Common myeloid progenitor, CD34-positive (primary cell): ENCODE data around the gene RELT.

ENCODE experiments used
- CTCF ChIA-PET: fragments of 350-600 bp; sonication (Branson Sonifier 250); formaldehyde crosslinking; loops from one replicate; lab custom pipeline; 2021; ENCODE audit warnings: antibody characterized with exemption; lab: Charles Lee
- POLR2A ChIA-PET: fragments of 350-600 bp; sonication (Branson Sonifier 250); formaldehyde crosslinking; loops from one replicate; lab custom pipeline; 2021; ENCODE audit warnings: antibody characterized with exemption; lab: Charles Lee
- DNase-seq, 3 donors: peaks; one replicate each; pipeline versions ENCODE4 v3.0.0 to v3.0.0-alpha.2; 2013
- H3K27ac ChIP-seq, 2 experiments: 1 replicate in 1 of 2; 2 replicates in 1 of 2; pipeline ENCODE4 v1.7.0; 2013; ENCODE audit warnings: inconsistent platforms in 2 of 2, low read length in 2 of 2, mild to moderate bottlenecking in 2 of 2, low read depth in 1 of 2, moderate library complexity in 1 of 2; ENCODE audit not compliant: severe bottlenecking in 2 of 2, insufficient read depth in 1 of 2, poor library complexity in 1 of 2
- H3K27me3 ChIP-seq, 5 experiments: replicated peaks in 2 of 5; 1 replicate in 3 of 5; 2 replicates in 2 of 5; pipeline versions ENCODE4 v1.6.1 to v1.7.0; 2013; ENCODE audit warnings: low read length in 4 of 5, mild to moderate bottlenecking in 2 of 5, moderate library complexity in 2 of 5, inconsistent platforms in 1 of 5; ENCODE audit not compliant: insufficient read depth in 5 of 5, control insufficient read depth in 4 of 5
- H3K36me3 ChIP-seq, 4 experiments: 1 replicate in 2 of 4; 2 replicates in 2 of 4; pipeline versions ENCODE4 v1.6.1 to v1.7.0; 2013; ENCODE audit warnings: low read length in 3 of 4, control low read depth in 1 of 4, mild to moderate bottlenecking in 1 of 4; ENCODE audit not compliant: control insufficient read depth in 4 of 4, insufficient read depth in 4 of 4
- H3K4me1 ChIP-seq, 4 experiments: 1 replicate in 3 of 4; 2 replicates in 1 of 4; pipeline versions ENCODE4 v1.6.1 to v1.7.1; 2013; ENCODE audit warnings: low read length in 3 of 4, mild to moderate bottlenecking in 3 of 4, control low read depth in 1 of 4, inconsistent platforms in 1 of 4, moderate library complexity in 1 of 4; ENCODE audit not compliant: control insufficient read depth in 4 of 4, insufficient read depth in 4 of 4; ENCODE audit errors: control extremely low read depth in 1 of 4
- H3K4me3 ChIP-seq, 7 experiments: 1 replicate in 4 of 7; 2 replicates in 3 of 7; pipeline versions ENCODE4 v1.5.1 to v1.7.0; 2013; ENCODE audit warnings: mild to moderate bottlenecking in 7 of 7, low read length in 6 of 7, moderate library complexity in 6 of 7, inconsistent platforms in 2 of 7, low read depth in 2 of 7, control low read depth in 1 of 7; ENCODE audit not compliant: insufficient read depth in 4 of 7, control insufficient read depth in 1 of 7; ENCODE audit errors: extremely low read depth in 1 of 7
- H3K9me3 ChIP-seq, 5 experiments: 1 replicate in 4 of 5; 2 replicates in 1 of 5; pipeline versions ENCODE4 v1.6.1 to v1.7.1; 2013; ENCODE audit warnings: low read length in 4 of 5, mild to moderate bottlenecking in 2 of 5, inconsistent platforms in 1 of 5, low read depth in 1 of 5, moderate library complexity in 1 of 5; ENCODE audit not compliant: control insufficient read depth in 4 of 5, insufficient read depth in 2 of 5; ENCODE audit errors: control extremely low read depth in 1 of 5
- WGBS: methylation state at CpG from one replicate; pipeline ENCODE4 v1.1.5; 2013; ENCODE audit not compliant: insufficient coverage; 5-methylcytosine and 5-hydroxymethylcytosine counted together

Gene RELT

DNA sequence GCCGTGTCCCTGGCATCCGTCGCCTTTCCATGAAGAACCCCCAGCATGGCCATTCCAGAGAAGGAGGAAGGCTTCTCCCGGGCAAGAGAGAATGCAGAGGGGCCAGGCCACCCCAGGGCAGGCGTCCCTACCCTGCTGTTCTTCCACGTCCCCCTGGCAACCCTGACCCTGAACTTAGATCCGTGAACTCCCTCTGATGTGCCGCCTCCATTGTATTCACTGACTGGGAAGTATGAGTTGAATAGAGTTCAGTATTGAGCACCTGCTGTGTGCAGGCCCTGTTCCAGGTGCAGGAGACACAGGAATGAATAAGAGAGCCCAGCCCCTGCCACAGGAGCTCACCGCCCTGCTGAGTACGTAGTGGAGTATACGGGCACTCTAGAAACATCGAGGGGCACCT lies 29.1 kb upstream of the RELT start:
- Histone ChIP-seq H3K4me1 (peaks cover 0 to 9% (median 2%) of the 10 kb centered on the region in 4 experiments), H3K4me3 (no peak overlapping the region), H3K36me3 (peaks cover 0 to 29% (median 11%) of the 10 kb centered on the region in 4 experiments), H3K27me3 (no peaks in the 10 kb centered on the region), H3K27ac (no peak overlapping the region), H3K9me3 (no peaks in the 10 kb centered on the region)
- ChIA-PET CTCF (interaction anchor here (11.7 to 18.6 kb wide), 2 partner anchors 20 to 48 kb away, joined by 207 to 348 read pairs; no protein-coding TSS in a partner anchor), POLR2A (no interaction called here)
- DNase-seq = no peak
- WGBS = 97% methylated on average over 6 of the region's 12 CpGs

- WGBS = 98% methylated on average over 4 of the region's 5 CpGs
- H3K36me3 ChIP-seq = peaks cover 0 to 41% (median 13%) of the 10 kb centered on the region in 4 experiments
- ChIA-PET POLR2A (no interaction called here), CTCF (interaction anchor here (0.8 to 18.6 kb wide), 11 partner anchors 8 to 312 kb away, joined by 3 to 348 read pairs (median 4); no protein-coding TSS in a partner anchor)
- H3K27me3 ChIP-seq = no peaks in the 10 kb centered on the region
- no peak for DNase-seq
- H3K9me3 ChIP-seq = no peaks in the 10 kb centered on the region
- no peak overlapping the region for H3K4me3 ChIP-seq
- H3K27ac ChIP-seq = no peak overlapping the region
- peaks cover 0 to 6% (median 2%) of the 10 kb centered on the region in 4 experiments for H3K4me1 ChIP-seq
Observed at GRCh38 chr11:73348838-73349237, 27.4 kb upstream of the RELT start.

- no peak for DNase-seq
- Histone ChIP-seq H3K4me3 (no peak overlapping the region), H3K27me3 (no peaks in the 10 kb centered on the region), H3K9me3 (no peaks in the 10 kb centered on the region), H3K27ac (no peak overlapping the region), H3K36me3 (peaks cover 0 to 45% (median 13%) of the 10 kb centered on the region in 4 experiments), H3K4me1 (no peaks in the 10 kb centered on the region)
- ChIA-PET POLR2A (no interaction called here), CTCF (interaction anchor here (0.6 to 18.6 kb wide), 10 partner anchors 9 to 642 kb away, joined by 3 to 348 read pairs (median 16); partner anchors contain the start of gene ARHGEF17)
- 95% methylated on average over 6 of the region's 6 CpGs for WGBS
Observed at GRCh38 chr11:73349633-73350032, 26.6 kb upstream of the RELT start.

- POLR2A ChIA-PET = interaction anchor here (1.0 to 1.6 kb wide), 3 partner anchors 14 to 42 kb away, joined by 4 to 8 read pairs (median 4); no protein-coding TSS in a partner anchor
- Histone ChIP-seq H3K4me1 (no peaks in the 10 kb centered on the region), H3K27ac (no peak overlapping the region), H3K36me3 (peaks cover 3 to 60% (median 17%) of the 10 kb centered on the region in 4 experiments), H3K9me3 (no peaks in the 10 kb centered on the region), H3K27me3 (no peaks in the 10 kb centered on the region), H3K4me3 (no peak overlapping the region)
- WGBS = 47% methylated on average over 7 of the region's 16 CpGs
- DNase-seq = peak; percentile 75 to 86 (median 83)
- CTCF ChIA-PET = interaction anchor here (0.6 to 18.6 kb wide), 28 partner anchors 10 to 554 kb away, joined by 3 to 348 read pairs (median 4); partner anchors contain the start of gene ARHGEF17
Observed at GRCh38 chr11:73350908-73351636, 25.1 kb upstream of the RELT start.

DNA sequence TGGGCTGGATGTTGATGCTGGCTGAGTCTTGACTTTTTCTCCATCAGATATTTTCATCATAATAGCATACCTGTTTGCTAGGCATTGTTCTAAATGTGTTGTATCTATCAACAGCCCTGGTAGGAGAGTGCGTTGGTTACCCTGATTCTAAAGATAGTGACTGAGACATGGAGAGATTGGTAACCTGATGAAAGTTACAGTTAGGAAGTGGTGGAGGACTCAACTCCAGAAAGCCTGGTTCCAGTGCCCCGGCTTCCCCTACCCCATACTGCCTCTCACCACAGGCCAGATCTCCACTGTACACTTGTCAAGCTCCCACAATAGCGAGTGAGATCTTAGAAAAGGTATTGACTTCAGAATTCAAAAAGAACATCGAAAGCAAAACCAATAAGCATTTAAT lies 22.8 kb upstream of the RELT start:
- 60% methylated on average over 1 of the region's 4 CpGs for WGBS
- peaks cover 7 to 63% (median 24%) of the 10 kb centered on the region in 4 experiments for H3K36me3 ChIP-seq

DNA sequence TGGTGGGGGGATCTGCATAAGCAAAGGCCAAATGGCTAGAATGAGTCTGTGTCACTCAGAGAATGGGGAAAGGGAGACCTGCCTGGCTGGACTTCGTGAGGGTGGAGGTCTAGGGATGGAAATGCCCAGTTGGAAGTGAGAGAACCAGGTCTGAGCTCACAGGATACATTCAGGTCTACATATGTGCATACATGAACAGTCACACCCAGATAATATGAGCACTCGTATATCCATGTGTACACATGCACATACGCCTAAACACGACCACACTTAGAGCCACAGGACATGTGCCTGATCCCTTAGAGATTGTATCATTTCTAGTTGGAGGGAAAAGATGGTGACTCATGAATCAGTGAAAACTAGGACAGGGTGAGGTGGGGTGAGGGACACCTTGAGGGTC lies 21.1 kb upstream of the RELT start:
- Histone ChIP-seq H3K27ac (no peak overlapping the region), H3K27me3 (no peaks in the 10 kb centered on the region), H3K4me1 (no peaks in the 10 kb centered on the region), H3K9me3 (no peaks in the 10 kb centered on the region), H3K4me3 (no peak overlapping the region), H3K36me3 (peaks cover 9 to 73% (median 28%) of the 10 kb centered on the region in 4 experiments)
- no peak for DNase-seq
- WGBS = 100% methylated on average over 1 of the region's 4 CpGs
- ChIA-PET POLR2A (no interaction called here), CTCF (interaction anchor here (1.0 to 18.6 kb wide), 6 partner anchors 11 to 306 kb away, joined by 3 to 348 read pairs (median 4); no protein-coding TSS in a partner anchor)

More for the DNA sequence above, 22.8 kb upstream of the RELT start:
- Histone ChIP-seq H3K27me3 (no peaks in the 10 kb centered on the region), H3K4me1 (no peaks in the 10 kb centered on the region), H3K27ac (no peak overlapping the region), H3K9me3 (no peaks in the 10 kb centered on the region), H3K4me3 (no peak overlapping the region)
- ChIA-PET CTCF (interaction anchor here (0.8 to 18.6 kb wide), 4 partner anchors 11 to 42 kb away, joined by 3 to 348 read pairs (median 106); no protein-coding TSS in a partner anchor), POLR2A (no interaction called here)
- DNase-seq = no peak
